Activated CD8-positive, alpha-beta memory T cell treated with anti-CD3 and anti-CD28 coated beads, Interleukin-2, amount 10 ng/mL, durations not matched to agents 7 days and 5 days (primary cell): Measurements from ENCODE around the gene PLIN4. TPM values are rescaled to one million over a fixed set of nuclear protein-coding genes. Genes with fewer than 3 reads are reported as not detected.

Experiments used
- ATAC-seq: fragments of 150-1000 bp; cut with Tn5 transposase; one replicate; pipeline ENCODE4 v1.10.0; 2021; ENCODE audit warnings: moderate library complexity
- CTCF ChIA-PET: fragments of 350-600 bp; sonication (Branson Sonifier 250); formaldehyde crosslinking; loops from one replicate; lab custom pipeline; 2021; ENCODE audit warnings: antibody characterized with exemption; lab: Charles Lee
- DNase-seq: peaks from one replicate; pipeline ENCODE4 v3.0.0-alpha.2; 2020
- H3K27ac Mint-ChIP-seq: one replicate; pipeline ENCODE4 v1.8.0; 2021; ENCODE audit warnings: mild to moderate bottlenecking, mixed read lengths
- H3K27me3 Mint-ChIP-seq: one replicate; pipeline ENCODE4 v1.8.0; 2021; ENCODE audit warnings: mixed read lengths
- H3K36me3 Mint-ChIP-seq: one replicate; pipeline ENCODE4 v1.8.0; 2021; ENCODE audit warnings: mild to moderate bottlenecking, mixed read lengths
- H3K4me1 Mint-ChIP-seq: one replicate; pipeline ENCODE4 v1.8.0; 2021; ENCODE audit warnings: mixed read lengths
- H3K4me3 Mint-ChIP-seq: one replicate; pipeline ENCODE4 v1.8.0; 2021; ENCODE audit warnings: mild to moderate bottlenecking, moderate library complexity, mixed read lengths
- H3K9me3 Mint-ChIP-seq: one replicate; pipeline ENCODE4 v1.8.0; 2022; ENCODE audit warnings: low read depth, mixed read lengths
- total RNA-seq, 2 experiments: library from RNA; stranded (reverse); gene quantifications; one replicate each; pipeline ENCODE4 v1.2.3, GENCODE V29; 2021

Gene PLIN4
- total RNA-seq, 2 experiments from 2014 or later, result not detected

- Mint-ChIP-seq H3K4me3 (no peak overlapping the region), H3K4me1 (peaks cover 11% of the 10 kb centered on the region), H3K27me3 (no peaks in the 10 kb centered on the region), H3K9me3 (no peaks in the 10 kb centered on the region), H3K36me3 (peaks cover 1% of the 10 kb centered on the region), H3K27ac (no peak overlapping the region)
- CTCF ChIA-PET, result no interaction called here
- DNase-seq, result no peak
- no peak for ATAC-seq
These were observed 13.3 kb downstream of the PLIN4 start for GRCh38 chr19:4504891-4505569.

DNA sequence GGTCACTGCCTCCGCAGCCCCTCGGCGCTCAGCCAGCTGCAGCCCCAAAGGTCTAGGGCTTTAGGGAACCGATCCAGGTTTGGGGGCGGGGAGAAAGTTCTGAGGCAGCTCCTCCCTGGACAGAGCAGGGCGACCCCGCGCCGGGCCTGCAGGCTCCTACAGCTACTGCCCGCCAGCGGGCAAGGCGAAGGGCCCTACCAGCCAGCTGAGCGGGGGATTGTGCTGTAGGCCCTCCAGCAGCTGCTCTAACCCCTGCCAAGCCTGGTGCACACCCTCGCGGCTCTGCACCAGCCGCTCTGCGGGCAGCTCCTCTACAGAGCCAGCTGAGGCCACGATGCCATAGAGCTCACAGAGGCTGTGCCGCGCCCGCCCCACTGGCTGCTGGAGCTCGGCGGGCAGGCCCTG lies 14.0 kb downstream of the PLIN4 start:
- Mint-ChIP-seq H3K27ac (no peak overlapping the region), H3K4me1 (peaks cover 11% of the 10 kb centered on the region), H3K4me3 (no peak overlapping the region), H3K9me3 (no peaks in the 10 kb centered on the region), H3K36me3 (peaks cover 3% of the 10 kb centered on the region), H3K27me3 (no peaks in the 10 kb centered on the region)
- DNase-seq (no peak), ATAC-seq (no peak)
- CTCF ChIA-PET, result no interaction called here

DNA sequence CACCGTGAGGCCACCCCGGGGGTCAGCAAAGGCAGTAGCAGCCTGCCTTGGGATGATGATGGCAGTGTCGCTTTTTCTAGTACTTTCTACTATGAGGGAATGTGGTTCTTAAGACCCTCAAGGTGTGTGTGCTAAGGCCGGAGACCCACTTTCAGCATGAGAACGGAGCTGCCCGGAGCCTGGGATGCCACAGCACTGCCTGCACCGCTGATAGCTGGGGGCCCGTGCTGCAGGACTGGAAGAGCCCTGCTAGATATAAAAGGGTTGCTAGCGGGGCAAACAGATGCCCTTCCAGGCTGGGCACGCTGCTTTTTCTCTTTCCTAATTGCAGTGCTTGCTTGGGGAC lies 14.5 kb downstream of the PLIN4 start:
- H3K27me3 Mint-ChIP-seq, result no peaks in the 10 kb centered on the region
- ATAC-seq (no peak), DNase-seq (no peak)
- peaks cover 3% of the 10 kb centered on the region for H3K36me3 Mint-ChIP-seq
- no peak overlapping the region for H3K27ac Mint-ChIP-seq
- H3K9me3 Mint-ChIP-seq, result no peaks in the 10 kb centered on the region
- CTCF ChIA-PET, result no interaction called here
- H3K4me1 Mint-ChIP-seq, result peaks cover 11% of the 10 kb centered on the region
- no peak overlapping the region for H3K4me3 Mint-ChIP-seq

GRCh38 chr19:4503132-4503824 lies 15.0 kb downstream of the PLIN4 start:
- DNase-seq (no peak), ATAC-seq (no peak)
- no peak overlapping the region for H3K27ac Mint-ChIP-seq
- H3K36me3 Mint-ChIP-seq, result peaks cover 3% of the 10 kb centered on the region
- no peaks in the 10 kb centered on the region for H3K27me3 Mint-ChIP-seq
- H3K4me3 Mint-ChIP-seq, result no peak overlapping the region
- CTCF ChIA-PET, result no interaction called here
- H3K4me1 Mint-ChIP-seq, result peaks cover 11% of the 10 kb centered on the region
- H3K9me3 Mint-ChIP-seq, result no peaks in the 10 kb centered on the region

- Mint-ChIP-seq H3K4me1 (peaks cover 11% of the 10 kb centered on the region), H3K36me3 (peaks cover 3% of the 10 kb centered on the region), H3K27ac (no peak overlapping the region), H3K9me3 (no peaks in the 10 kb centered on the region), H3K4me3 (no peak overlapping the region), H3K27me3 (no peaks in the 10 kb centered on the region)
- CTCF ChIA-PET, result no interaction called here
- no peak for ATAC-seq
- no peak for DNase-seq
These were observed 15.8 kb downstream of the PLIN4 start for GRCh38 chr19:4502282-4503131.

GRCh38 chr19:4501691-4502090 lies 16.6 kb downstream of the PLIN4 start:
- Mint-ChIP-seq H3K9me3 (no peaks in the 10 kb centered on the region), H3K4me1 (peaks cover 8% of the 10 kb centered on the region), H3K27ac (no peak overlapping the region), H3K4me3 (no peak overlapping the region), H3K36me3 (peaks cover 3% of the 10 kb centered on the region), H3K27me3 (no peaks in the 10 kb centered on the region)
- ATAC-seq, result no peak
- CTCF ChIA-PET, result no interaction called here
- no peak for DNase-seq

- H3K27ac Mint-ChIP-seq, result no peak overlapping the region
- no peak overlapping the region for H3K4me3 Mint-ChIP-seq
- peaks cover 1% of the 10 kb centered on the region for H3K4me1 Mint-ChIP-seq
- H3K36me3 Mint-ChIP-seq, result peaks cover 3% of the 10 kb centered on the region
- ATAC-seq (no peak), DNase-seq (no peak)
- CTCF ChIA-PET, result no interaction called here
- no peaks in the 10 kb centered on the region for H3K27me3 Mint-ChIP-seq
- no peaks in the 10 kb centered on the region for H3K9me3 Mint-ChIP-seq
These were observed 17.3 kb downstream of the PLIN4 start for GRCh38 chr19:4500841-4501591.

- H3K27ac Mint-ChIP-seq, result no peak overlapping the region
- no peaks in the 10 kb centered on the region for H3K9me3 Mint-ChIP-seq
- DNase-seq (no peak), ATAC-seq (no peak)
- H3K4me3 Mint-ChIP-seq, result no peak overlapping the region
- CTCF ChIA-PET, result no interaction called here
- H3K36me3 Mint-ChIP-seq, result peaks cover 6% of the 10 kb centered on the region
- no peaks in the 10 kb centered on the region for H3K4me1 Mint-ChIP-seq
- no peaks in the 10 kb centered on the region for H3K27me3 Mint-ChIP-seq
These were observed 18.4 kb downstream of the PLIN4 start for GRCh38 chr19:4499855-4500254.

- Mint-ChIP-seq H3K4me1 (no peaks in the 10 kb centered on the region), H3K4me3 (no peak overlapping the region), H3K27ac (no peak overlapping the region), H3K9me3 (no peaks in the 10 kb centered on the region), H3K27me3 (no peaks in the 10 kb centered on the region), H3K36me3 (peaks cover 6% of the 10 kb centered on the region)
- DNase-seq (no peak), ATAC-seq (no peak)
- CTCF ChIA-PET, result no interaction called here
These were observed 19.0 kb downstream of the PLIN4 start for GRCh38 chr19:4499318-4499717.

GRCh38 chr19:4498694-4499093 lies 19.6 kb downstream of the PLIN4 start:
- CTCF ChIA-PET, result interaction anchor here (0.6 kb wide), 1 partner anchor 26 kb away, joined by 3 read pairs; no protein-coding TSS in a partner anchor
- no peaks in the 10 kb centered on the region for H3K9me3 Mint-ChIP-seq

DNA sequence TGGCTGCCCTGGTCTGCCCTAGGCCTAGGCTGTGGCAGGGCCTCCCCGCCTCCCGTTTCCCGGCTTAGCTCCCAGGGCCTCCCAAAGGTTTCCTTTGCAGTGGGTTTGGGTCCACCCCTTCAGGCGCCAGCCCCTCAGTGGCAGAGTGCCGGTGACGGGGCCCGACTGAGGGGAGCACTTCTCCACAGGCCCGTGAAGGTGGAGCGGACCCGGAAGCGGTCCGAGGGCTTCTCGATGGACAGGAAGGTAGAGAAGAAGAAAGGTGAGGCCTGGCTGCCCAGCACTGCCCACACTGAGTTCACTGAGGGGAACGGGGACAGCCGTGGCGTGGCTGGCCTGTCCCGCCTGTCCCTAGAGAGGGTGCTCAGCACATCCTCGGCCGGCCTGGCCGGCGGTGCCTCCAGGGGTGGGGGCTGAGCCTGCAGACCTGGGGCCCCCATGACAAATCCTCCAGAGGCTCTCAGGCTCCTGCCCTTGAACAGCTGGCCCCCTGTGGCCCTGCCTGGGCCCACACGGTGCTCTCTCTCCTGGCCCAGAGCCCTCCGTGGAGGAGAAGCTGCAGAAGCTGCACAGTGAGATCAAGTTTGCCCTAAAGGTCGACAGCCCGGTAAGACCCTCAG lies 20.4 kb downstream of the PLIN4 start:
- H3K9me3 Mint-ChIP-seq, result no peaks in the 10 kb centered on the region
- no peak overlapping the region for H3K27ac Mint-ChIP-seq
- no peak overlapping the region for H3K4me3 Mint-ChIP-seq
- ATAC-seq (no peak), DNase-seq (no peak)
- CTCF ChIA-PET, result interaction anchor here (0.6 kb wide), 1 partner anchor 27 kb away, joined by 3 read pairs; no protein-coding TSS in a partner anchor
- H3K4me1 Mint-ChIP-seq, result no peaks in the 10 kb centered on the region
- H3K36me3 Mint-ChIP-seq, result peaks cover 6% of the 10 kb centered on the region
- no peaks in the 10 kb centered on the region for H3K27me3 Mint-ChIP-seq

More at GRCh38 chr19:4498694-4499093, 19.6 kb downstream of the PLIN4 start:
- DNase-seq, result no peak
- Mint-ChIP-seq H3K4me3 (no peak overlapping the region), H3K4me1 (no peaks in the 10 kb centered on the region), H3K27me3 (no peaks in the 10 kb centered on the region), H3K36me3 (peaks cover 6% of the 10 kb centered on the region), H3K27ac (no peak overlapping the region)
- ATAC-seq, result no peak

DNA sequence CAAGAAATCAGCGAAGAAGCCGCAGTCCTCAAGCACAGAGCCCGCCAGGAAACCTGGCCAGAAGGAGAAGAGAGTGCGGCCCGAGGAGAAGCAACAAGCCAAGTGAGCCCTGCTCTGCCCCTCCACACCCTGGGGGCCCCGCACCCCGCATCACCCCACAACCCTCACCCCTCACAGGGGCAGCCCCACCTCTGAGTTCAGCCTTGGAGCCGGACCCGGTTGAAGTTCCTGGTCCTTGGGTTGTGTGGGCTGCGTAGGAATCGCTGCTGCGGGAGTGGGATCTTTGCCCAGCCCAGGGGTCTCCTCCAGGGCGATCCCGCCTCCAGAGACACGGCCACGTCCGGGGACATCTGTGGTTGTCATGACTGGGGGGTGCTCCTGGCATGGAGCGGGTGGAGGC lies 22.0 kb downstream of the PLIN4 start:
- no peak for DNase-seq
- Mint-ChIP-seq H3K36me3 (peaks cover 6% of the 10 kb centered on the region), H3K4me1 (no peaks in the 10 kb centered on the region), H3K27me3 (no peaks in the 10 kb centered on the region), H3K27ac (no peak overlapping the region), H3K9me3 (no peaks in the 10 kb centered on the region), H3K4me3 (no peak overlapping the region)
- ATAC-seq, result no peak
- CTCF ChIA-PET, result no interaction called here

DNA sequence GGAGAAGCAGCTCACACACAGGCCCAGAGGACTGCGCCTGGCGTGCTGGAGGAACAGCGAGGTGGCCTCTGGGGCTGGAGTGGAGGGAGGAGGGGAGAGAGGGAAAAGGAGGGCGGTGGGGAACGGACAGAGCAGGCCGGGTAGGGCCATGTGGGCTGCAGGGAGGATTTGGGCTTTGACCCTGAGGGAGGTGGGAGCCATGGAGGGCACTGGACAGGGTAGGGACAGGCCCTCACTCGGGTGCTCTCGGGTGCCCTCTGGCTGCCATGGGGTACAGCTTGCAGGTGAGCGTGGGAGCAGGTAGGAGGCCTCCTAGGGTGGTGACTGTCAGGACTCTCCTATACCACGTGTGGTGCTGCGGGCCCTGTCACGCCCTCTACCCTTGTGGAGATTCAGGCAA lies 22.8 kb downstream of the PLIN4 start:
- no peak overlapping the region for H3K4me3 Mint-ChIP-seq
- H3K27ac Mint-ChIP-seq, result no peak overlapping the region
- no peaks in the 10 kb centered on the region for H3K4me1 Mint-ChIP-seq
- H3K36me3 Mint-ChIP-seq, result peaks cover 11% of the 10 kb centered on the region
- no peaks in the 10 kb centered on the region for H3K9me3 Mint-ChIP-seq
- CTCF ChIA-PET, result no interaction called here
- DNase-seq, result no peak
- ATAC-seq, result no peak
- H3K27me3 Mint-ChIP-seq, result no peaks in the 10 kb centered on the region
